Skin of body (tissue), 2 donors: Measurements from ENCODE around the gene RIPOR1. TPM values are rescaled to one million over a fixed set of nuclear protein-coding genes. Genes with fewer than 3 reads are reported as not detected.

Source experiments
- small RNA-seq: library from RNA; depleted of rRNA; stranded (forward); fragments of <200 nt; gene quantifications from one replicate; pipeline ENCODE3, GENCODE V24; 2014; ENCODE audit warnings: low replicate concordance
- total RNA-seq: library from RNA; depleted of rRNA; stranded (reverse); fragments of >200 nt; gene quantifications from one replicate; pipeline ENCODE4 v1.2.3, GENCODE V29; 2014

RIPOR1 gene
- total RNA-seq, 1 donor from 2014 or later, result 19.1 TPM

Small RNA genes lying within 50 kb of the gene (small RNA-seq; reads per million reads assigned to genes)
- gene AC027682.3, result not detected

Other genes with a start within 250 kb of the RIPOR1 start
- gene PLEKHG4, start 249.3 kb upstream of the RIPOR1 start, total RNA-seq, result 16.1 TPM
- gene KCTD19, start 202.1 kb upstream of the RIPOR1 start, total RNA-seq, result 0.20 TPM
- 0.20 TPM for gene LRRC36, start 202.0 kb upstream of the RIPOR1 start, total RNA-seq
- gene TPPP3, start 135.3 kb upstream of the RIPOR1 start, total RNA-seq, result 22.6 TPM
- 7.0 TPM for gene ZDHHC1, start 112.4 kb upstream of the RIPOR1 start, total RNA-seq
- gene HSD11B2, start 97.7 kb upstream of the RIPOR1 start, total RNA-seq, result 7.5 TPM
- 49.6 TPM for gene ATP6V0D1, start 47.7 kb upstream of the RIPOR1 start, total RNA-seq
- gene AGRP, start 45.3 kb upstream of the RIPOR1 start, total RNA-seq, result not detected
- 36.4 TPM for gene CTCF, start 33.7 kb downstream of the RIPOR1 start, total RNA-seq
- 0.39 TPM for gene CARMIL2, start 116.3 kb downstream of the RIPOR1 start, total RNA-seq
- 6.6 TPM for gene ACD, start 131.4 kb downstream of the RIPOR1 start, total RNA-seq
- 0.69 TPM for gene PARD6A, start 132.1 kb downstream of the RIPOR1 start, total RNA-seq
- gene ENKD1, start 137.9 kb downstream of the RIPOR1 start, total RNA-seq, result 9.1 TPM
- gene C16orf86, start 138.0 kb downstream of the RIPOR1 start, total RNA-seq, result 1.8 TPM
- gene GFOD2, start 190.5 kb downstream of the RIPOR1 start, total RNA-seq, result 14.1 TPM